Mesendoderm (in vitro differentiated cells): ENCODE measurements around the gene PCBD2.

ENCODE experiments used
- DNase-seq: peaks from one replicate; pipeline ENCODE4 v3.0.0; 2013
- H2AK5ac ChIP-seq: 2 replicates; pipeline ENCODE4 v1.6.1; 2013; ENCODE audit warnings: low read length, inconsistent platforms
- H2BK120ac ChIP-seq: 2 replicates; pipeline ENCODE4 v1.6.1; 2013; ENCODE audit warnings: low read depth, mild to moderate bottlenecking, low read length, moderate library complexity, mixed read lengths
- H2BK15ac ChIP-seq: replicated peaks from 2 replicates; pipeline ENCODE4 v1.6.1; 2013; ENCODE audit warnings: low read depth, mild to moderate bottlenecking, moderate library complexity
- H2BK5ac ChIP-seq: 2 replicates; pipeline ENCODE4 v1.6.1; 2013; ENCODE audit warnings: low read length, inconsistent platforms
- H3K18ac ChIP-seq: 2 replicates; pipeline ENCODE4 v1.6.1; 2013; ENCODE audit warnings: mild to moderate bottlenecking, low read length, mixed read lengths
- H3K23ac ChIP-seq: one replicate; pipeline ENCODE4 v1.6.1; 2013; ENCODE audit warnings: low read length
- H3K27ac ChIP-seq: 2 replicates; pipeline ENCODE4 v1.5.1; 2013; ENCODE audit warnings: low read depth, mild to moderate bottlenecking, inconsistent platforms, low read length, moderate library complexity
- H3K27me3 ChIP-seq: 2 replicates; pipeline ENCODE4 v1.6.1; 2013; ENCODE audit warnings: low read length, control low read depth, mild to moderate bottlenecking, inconsistent platforms; ENCODE audit not compliant: insufficient read depth, poor library complexity
- H3K36me3 ChIP-seq: 2 replicates; pipeline ENCODE4 v1.6.1; 2013; ENCODE audit warnings: low read length, inconsistent platforms; ENCODE audit not compliant: control insufficient read depth, insufficient read depth
- H3K4ac ChIP-seq: one replicate; pipeline ENCODE4 v1.6.1; 2013; ENCODE audit warnings: low read depth, mild to moderate bottlenecking, low read length, moderate library complexity
- H3K4me1 ChIP-seq: 2 replicates; pipeline ENCODE4 v1.6.1; 2013; ENCODE audit warnings: low read depth, low read length, inconsistent platforms; ENCODE audit not compliant: control insufficient read depth
- H3K4me2 ChIP-seq: 2 replicates; pipeline ENCODE4 v1.6.1; 2013; ENCODE audit warnings: low read length
- H3K4me3 ChIP-seq: 2 replicates; pipeline ENCODE4 v1.5.1; 2013; ENCODE audit warnings: mild to moderate bottlenecking, low read length
- H3K56ac ChIP-seq: one replicate; pipeline ENCODE4 v1.6.1; 2013; ENCODE audit warnings: low read length
- H3K79me1 ChIP-seq: 2 replicates; pipeline ENCODE4 v1.6.1; 2013; ENCODE audit warnings: low read length, inconsistent platforms
- H3K79me2 ChIP-seq: 2 replicates; pipeline ENCODE4 v1.6.1; 2013; ENCODE audit warnings: mild to moderate bottlenecking, low read length; ENCODE audit not compliant: control insufficient read depth, insufficient read depth
- H3K9ac ChIP-seq: 2 replicates; pipeline ENCODE4 v1.6.1; 2013; ENCODE audit warnings: low read length, inconsistent platforms
- H4K5ac ChIP-seq: one replicate; pipeline ENCODE4 v1.6.1; 2013; ENCODE audit warnings: low read length
- H4K8ac ChIP-seq: one replicate; pipeline ENCODE4 v1.6.1; 2013; ENCODE audit warnings: low read depth, mild to moderate bottlenecking, control low read depth, low read length, moderate library complexity
- WGBS: extraction: QIAGEN DNeasy Blood & Tissue Kit; methylation state at CpG from one replicate; pipeline ENCODE4 v1.1.7; 2013; ENCODE audit warnings: low lambda C conversion rate, missing lambda C conversion rate; ENCODE audit not compliant: insufficient coverage; ENCODE audit errors: extremely low coverage; 5-methylcytosine and 5-hydroxymethylcytosine counted together

PCBD2 gene

DNA sequence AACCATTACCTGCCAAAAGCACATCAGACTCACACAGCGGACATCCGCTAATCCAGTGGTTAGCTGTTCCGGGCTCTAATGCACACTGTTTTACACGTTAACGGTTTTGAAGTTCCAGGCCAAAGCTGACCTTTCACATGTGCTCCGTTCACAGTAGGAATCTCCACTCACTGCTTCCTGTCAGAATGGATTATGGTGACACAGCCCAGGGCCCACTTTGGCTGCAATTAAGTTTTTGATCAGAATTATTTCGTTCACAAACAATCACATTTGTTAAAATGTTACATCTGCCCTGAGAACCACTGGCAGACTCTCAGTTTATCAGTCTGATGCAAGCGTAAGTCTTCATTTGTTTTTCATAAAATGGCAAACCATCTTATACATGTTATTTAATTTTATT lies 32.6 kb downstream of the PCBD2 start:
- Histone ChIP-seq H4K5ac (no peak overlapping the region), H3K79me1 (peaks cover 2% of the 10 kb centered on the region), H4K8ac (no peak overlapping the region), H3K4me1 (no peaks in the 10 kb centered on the region), H3K27ac (no peak overlapping the region), H3K4me2 (no peak overlapping the region), H2BK120ac (no peak overlapping the region), H2BK15ac (no peak overlapping the region), H3K36me3 (no peaks in the 10 kb centered on the region), H2BK5ac (no peak overlapping the region), H3K4me3 (no peak overlapping the region), H3K79me2 (no peaks in the 10 kb centered on the region), H3K56ac (no peak overlapping the region), H3K23ac (no peak overlapping the region), H3K9ac (no peak overlapping the region), H3K4ac (no peak overlapping the region), H2AK5ac (no peak overlapping the region), H3K27me3 (no peaks in the 10 kb centered on the region), H3K18ac (no peak overlapping the region)
- WGBS: no CpG with 5 or more reads among the region's 8 CpGs
- DNase-seq: no peak

DNA sequence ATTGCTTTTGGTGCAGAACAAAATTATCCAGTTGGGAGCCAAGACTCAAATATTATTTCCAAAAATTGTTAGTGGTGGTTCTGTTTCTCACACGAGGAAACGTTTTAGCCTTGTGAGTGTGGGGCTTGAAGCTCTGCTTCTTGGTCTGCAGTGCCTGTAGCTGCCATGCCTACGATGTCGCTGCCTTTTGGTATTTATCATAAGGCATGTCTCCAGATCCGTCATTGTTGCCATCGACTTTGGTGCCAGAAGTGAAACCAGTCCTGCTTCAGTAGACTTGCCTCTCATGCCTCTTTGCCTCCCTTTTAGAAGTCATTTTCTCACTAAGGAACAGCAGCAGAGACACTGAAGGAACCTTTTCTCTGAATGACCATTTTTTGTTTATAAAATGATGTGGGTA lies 33.1 kb downstream of the PCBD2 start:
- Histone ChIP-seq H3K4me3 (no peak overlapping the region), H3K79me2 (no peaks in the 10 kb centered on the region), H4K8ac (no peak overlapping the region), H3K79me1 (peaks cover 2% of the 10 kb centered on the region), H3K4ac (no peak overlapping the region), H3K36me3 (no peaks in the 10 kb centered on the region), H3K4me1 (no peaks in the 10 kb centered on the region), H3K23ac (peak overlapping the region; percentile 38), H2BK5ac (no peak overlapping the region), H3K9ac (no peak overlapping the region), H2BK120ac (no peak overlapping the region), H3K4me2 (no peak overlapping the region), H2BK15ac (no peak overlapping the region), H2AK5ac (no peak overlapping the region), H3K27me3 (no peaks in the 10 kb centered on the region), H3K27ac (no peak overlapping the region), H4K5ac (no peak overlapping the region), H3K18ac (no peak overlapping the region), H3K56ac (no peak overlapping the region)
- no peak for DNase-seq
- WGBS: no CpG with 5 or more reads among the region's 6 CpGs

DNA sequence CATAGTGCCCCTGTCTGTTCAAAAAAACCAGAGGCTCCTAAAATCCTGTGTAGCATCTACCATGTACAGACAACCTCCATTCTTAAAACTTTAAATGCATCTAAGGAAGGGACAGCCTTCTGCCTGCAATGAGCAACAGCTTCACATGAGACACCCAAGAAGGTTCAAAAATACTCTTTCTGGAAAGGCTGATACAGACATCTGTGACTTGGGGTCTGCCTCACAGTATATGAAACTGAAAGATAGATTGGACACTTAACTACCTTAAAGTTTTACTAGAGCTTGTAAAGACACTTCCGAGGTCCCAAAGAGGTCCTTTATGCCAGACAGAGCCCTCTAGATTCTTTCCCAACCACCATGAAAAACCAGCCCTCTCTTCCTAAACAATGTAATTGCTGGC lies 34.6 kb downstream of the PCBD2 start:
- H3K79me1 ChIP-seq: peaks cover 2% of the 10 kb centered on the region
- H3K4me1 ChIP-seq: no peaks in the 10 kb centered on the region
- no peak for DNase-seq
- H4K8ac ChIP-seq: peak overlapping the region; percentile 56
- H3K36me3 ChIP-seq: no peaks in the 10 kb centered on the region
- H3K79me2 ChIP-seq: no peaks in the 10 kb centered on the region
- H3K9ac ChIP-seq: no peak overlapping the region
- no peak overlapping the region for H2BK120ac ChIP-seq
- H3K4me2 ChIP-seq: no peak overlapping the region
- no peak overlapping the region for H3K27ac ChIP-seq
- H2BK15ac ChIP-seq: no peak overlapping the region
- no peaks in the 10 kb centered on the region for H3K27me3 ChIP-seq
- H3K23ac ChIP-seq: no peak overlapping the region
- H3K4ac ChIP-seq: no peak overlapping the region
- no peak overlapping the region for H2BK5ac ChIP-seq
- H3K18ac ChIP-seq: no peak overlapping the region
- no peak overlapping the region for H3K56ac ChIP-seq
- H4K5ac ChIP-seq: no peak overlapping the region
- H2AK5ac ChIP-seq: no peak overlapping the region
- WGBS: no CpG with 5 or more reads among the region's 1 CpG
- no peak overlapping the region for H3K4me3 ChIP-seq

GRCh38 chr5:134943547-134943946 lies 38.6 kb downstream of the PCBD2 start:
- DNase-seq: no peak
- no peak overlapping the region for H2BK15ac ChIP-seq
- no peak overlapping the region for H2AK5ac ChIP-seq
- no peak overlapping the region for H4K5ac ChIP-seq
- no peak overlapping the region for H3K4ac ChIP-seq
- H3K18ac ChIP-seq: no peak overlapping the region
- H2BK120ac ChIP-seq: no peak overlapping the region
- H2BK5ac ChIP-seq: no peak overlapping the region
- H3K79me2 ChIP-seq: no peaks in the 10 kb centered on the region
- no peaks in the 10 kb centered on the region for H3K27me3 ChIP-seq
- H3K36me3 ChIP-seq: no peaks in the 10 kb centered on the region
- no peak overlapping the region for H3K9ac ChIP-seq
- no peak overlapping the region for H3K4me3 ChIP-seq
- H4K8ac ChIP-seq: no peak overlapping the region
- H3K23ac ChIP-seq: no peak overlapping the region
- H3K4me2 ChIP-seq: no peak overlapping the region
- no peak overlapping the region for H3K27ac ChIP-seq
- no peaks in the 10 kb centered on the region for H3K79me1 ChIP-seq
- no peak overlapping the region for H3K56ac ChIP-seq
- H3K4me1 ChIP-seq: no peaks in the 10 kb centered on the region
- no CpG with 5 or more reads among the region's 1 CpG for WGBS

- H3K18ac ChIP-seq: no peak overlapping the region
- H3K56ac ChIP-seq: no peak overlapping the region
- H2BK120ac ChIP-seq: no peak overlapping the region
- no peak overlapping the region for H3K27ac ChIP-seq
- no peak overlapping the region for H4K8ac ChIP-seq
- no peaks in the 10 kb centered on the region for H3K4me1 ChIP-seq
- H3K23ac ChIP-seq: no peak overlapping the region
- H2BK15ac ChIP-seq: no peak overlapping the region
- H3K27me3 ChIP-seq: no peaks in the 10 kb centered on the region
- no peak overlapping the region for H3K9ac ChIP-seq
- H4K5ac ChIP-seq: no peak overlapping the region
- no peaks in the 10 kb centered on the region for H3K36me3 ChIP-seq
- H3K4me2 ChIP-seq: no peak overlapping the region
- DNase-seq: no peak
- H3K79me1 ChIP-seq: no peaks in the 10 kb centered on the region
- no peak overlapping the region for H2AK5ac ChIP-seq
- no peak overlapping the region for H3K4me3 ChIP-seq
- H3K4ac ChIP-seq: no peak overlapping the region
- H2BK5ac ChIP-seq: no peak overlapping the region
- H3K79me2 ChIP-seq: no peaks in the 10 kb centered on the region
- WGBS: no CpG with 5 or more reads among the region's 1 CpG
Observed at GRCh38 chr5:134944630-134945029, 39.7 kb downstream of the PCBD2 start.

- H3K23ac ChIP-seq: no peak overlapping the region
- H2AK5ac ChIP-seq: no peak overlapping the region
- no peak overlapping the region for H3K56ac ChIP-seq
- no peak overlapping the region for H4K5ac ChIP-seq
- H3K9ac ChIP-seq: no peak overlapping the region
- no peak overlapping the region for H3K18ac ChIP-seq
- H2BK15ac ChIP-seq: no peak overlapping the region
- H2BK5ac ChIP-seq: no peak overlapping the region
- H3K4me1 ChIP-seq: no peaks in the 10 kb centered on the region
- no peak overlapping the region for H2BK120ac ChIP-seq
- no CpG with 5 or more reads among the region's 2 CpGs for WGBS
- H3K4me2 ChIP-seq: no peak overlapping the region
- no peaks in the 10 kb centered on the region for H3K79me1 ChIP-seq
- no peaks in the 10 kb centered on the region for H3K27me3 ChIP-seq
- H3K27ac ChIP-seq: no peak overlapping the region
- no peak overlapping the region for H3K4ac ChIP-seq
- H3K4me3 ChIP-seq: no peak overlapping the region
- peak; percentile 6 for DNase-seq
- no peak overlapping the region for H4K8ac ChIP-seq
- no peaks in the 10 kb centered on the region for H3K36me3 ChIP-seq
- H3K79me2 ChIP-seq: no peaks in the 10 kb centered on the region
Observed at GRCh38 chr5:134945041-134945440, 40.1 kb downstream of the PCBD2 start.
